ENCODE measurements around the gene ASTL.
"Not testable (repeated sequence)": the region's sequence is repeated elsewhere in the genome, so short reads cannot be mapped to it uniquely, and the experiment has no call there.

ASTL gene

GRCh38 chr2:96148410-96149217 lies 10.3 kb upstream of the ASTL start:
- peak; percentile 38 to 91 (median 74) for DNase-seq
- intact Hi-C loops (cut with DNase I), result loop anchor here (10.0 kb wide), 1 partner anchor 116 kb away; the partner anchor contains the start of genes CIAO1 and TMEM127

- intact Hi-C loops (cut with DNase I), result loop anchor here (10.0 kb wide), 1 partner anchor 117 kb away; the partner anchor contains the start of genes CIAO1 and TMEM127
- DNase-seq, result peak in 2 of 42 donors; percentile 1 to 28
Observed at GRCh38 chr2:96147593-96148201, 9.4 kb upstream of the ASTL start.

GRCh38 chr2:96146881-96147592 lies 8.7 kb upstream of the ASTL start:
- DNase-seq, result peak in 1 of 42 donors; percentile 30
- intact Hi-C loops (cut with DNase I), result loop anchor here (10.0 kb wide), 1 partner anchor 118 kb away; the partner anchor contains the start of genes CIAO1 and TMEM127

- intact Hi-C loops (cut with DNase I), result loop anchor here (10.0 kb wide), 1 partner anchor 118 kb away; the partner anchor contains the start of genes CIAO1 and TMEM127
- DNase-seq, result peak in 35 of 42 donors; percentile 22 to 78 (median 48)
Observed at GRCh38 chr2:96146153-96146880, 8.0 kb upstream of the ASTL start.

- DNase-seq, result peak in 1 of 42 donors; percentile 20
- intact Hi-C loops (cut with DNase I), result loop anchor here (10.0 kb wide), 1 partner anchor 119 kb away; the partner anchor contains the start of genes CIAO1 and TMEM127
Observed at GRCh38 chr2:96145848-96146152, 7.5 kb upstream of the ASTL start.

GRCh38 chr2:96145036-96145847 lies 6.9 kb upstream of the ASTL start, which contains the start of gene DUSP2:
Gene DUSP2, minus strand, starts transcription at chr2:96145440. Its CDS starts 86 bp downstream, at chr2:96145354.
- DNase-seq, result peak; percentile 19 to 82 (median 64)
- intact Hi-C loops (cut with DNase I), result loop anchor here (10.0 kb wide), 1 partner anchor 120 kb away; the partner anchor contains the start of genes CIAO1 and TMEM127

- peak in 6 of 42 donors; percentile 11 to 61 (median 22) for DNase-seq
- intact Hi-C loops (cut with DNase I), result loop anchor here (10.0 kb wide), 1 partner anchor 120 kb away; the partner anchor contains the start of genes CIAO1 and TMEM127
Observed at GRCh38 chr2:96144481-96145035, 6.3 kb upstream of the ASTL start.

- DNase-seq, result no peak
- intact Hi-C loops (cut with DNase I), result loop anchor here (10.0 kb wide), 1 partner anchor 121 kb away; the partner anchor contains the start of genes CIAO1 and TMEM127
Observed at GRCh38 chr2:96143848-96144480, 5.7 kb upstream of the ASTL start.

GRCh38 chr2:96143231-96143847 lies 5.0 kb upstream of the ASTL start:
- DNase-seq, result no peak
- intact Hi-C loops (cut with DNase I), result loop anchor here (10.0 kb wide), 1 partner anchor 121 kb away; the partner anchor contains the start of genes CIAO1 and TMEM127

- DNase-seq, result no peak
- intact Hi-C loops (cut with DNase I), result loop anchor here (10.0 kb wide), 1 partner anchor 122 kb away; the partner anchor contains the start of genes CIAO1 and TMEM127
Observed at GRCh38 chr2:96142217-96143113, 4.2 kb upstream of the ASTL start.

GRCh38 chr2:96141624-96141967 lies 3.3 kb upstream of the ASTL start:
- not testable (repeated sequence) for DNase-seq
- intact Hi-C loops (cut with DNase I), result loop anchor here (10.0 kb wide), 1 partner anchor 123 kb away; the partner anchor contains the start of genes CIAO1 and TMEM127

GRCh38 chr2:96140941-96141623 lies 2.8 kb upstream of the ASTL start:
- DNase-seq, result no peak
- intact Hi-C loops (cut with DNase I), result loop anchor here (10.0 kb wide), 1 partner anchor 124 kb away; the partner anchor contains the start of genes CIAO1 and TMEM127

GRCh38 chr2:96139181-96139758 lies 968 bp upstream of the ASTL start:
- DNase-seq, result no peak
- intact Hi-C loops (cut with DNase I), result loop anchor here (2.0 kb wide), 1 partner anchor 36 kb away; no protein-coding TSS in a partner anchor

Data from head of caudate nucleus (tissue), 42 donors.